ENCODE measurements around the gene SLC6A8. TPM values are rescaled to one million over a fixed set of nuclear protein-coding genes. Genes with fewer than 3 reads are reported as not detected.
"Not testable (repeated sequence)": the region's sequence is repeated elsewhere in the genome, so short reads cannot be mapped to it uniquely, and the experiment has no call there.

SLC6A8 gene
- total RNA-seq, 3 donors from 2014 or later: 214 to 313 (median 251) TPM

GRCh38 chrX:153692611-153693156 is 5.0 kb downstream of the SLC6A8 start:
- DNase-seq (peak in 1 of 3 donors; percentile 49), ATAC-seq (no peak)
- intact Hi-C loops (cut with DNase I, micrococcal nuclease): no loop called here
- no peaks in the 10 kb centered on the region for H3K9me3 ChIP-seq
- H3K36me3 ChIP-seq (ENCODE audit: low read depth): no peaks in the 10 kb centered on the region
- no peak overlapping the region for H3K4me3 ChIP-seq
- TF ChIP-seq, protein P1, sequence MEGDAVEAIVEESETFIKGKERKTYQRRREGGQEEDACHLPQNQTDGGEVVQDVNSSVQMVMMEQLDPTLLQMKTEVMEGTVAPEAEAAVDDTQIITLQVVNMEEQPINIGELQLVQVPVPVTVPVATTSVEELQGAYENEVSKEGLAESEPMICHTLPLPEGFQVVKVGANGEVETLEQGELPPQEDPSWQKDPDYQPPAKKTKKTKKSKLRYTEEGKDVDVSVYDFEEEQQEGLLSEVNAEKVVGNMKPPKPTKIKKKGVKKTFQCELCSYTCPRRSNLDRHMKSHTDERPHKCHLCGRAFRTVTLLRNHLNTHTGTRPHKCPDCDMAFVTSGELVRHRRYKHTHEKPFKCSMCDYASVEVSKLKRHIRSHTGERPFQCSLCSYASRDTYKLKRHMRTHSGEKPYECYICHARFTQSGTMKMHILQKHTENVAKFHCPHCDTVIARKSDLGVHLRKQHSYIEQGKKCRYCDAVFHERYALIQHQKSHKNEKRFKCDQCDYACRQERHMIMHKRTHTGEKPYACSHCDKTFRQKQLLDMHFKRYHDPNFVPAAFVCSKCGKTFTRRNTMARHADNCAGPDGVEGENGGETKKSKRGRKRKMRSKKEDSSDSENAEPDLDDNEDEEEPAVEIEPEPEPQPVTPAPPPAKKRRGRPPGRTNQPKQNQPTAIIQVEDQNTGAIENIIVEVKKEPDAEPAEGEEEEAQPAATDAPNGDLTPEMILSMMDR (IDR thresholded peaks at IDR 0.05): no peak
- no peaks in the 10 kb centered on the region for H3K4me1 ChIP-seq (ENCODE audit: low read depth)

DNA sequence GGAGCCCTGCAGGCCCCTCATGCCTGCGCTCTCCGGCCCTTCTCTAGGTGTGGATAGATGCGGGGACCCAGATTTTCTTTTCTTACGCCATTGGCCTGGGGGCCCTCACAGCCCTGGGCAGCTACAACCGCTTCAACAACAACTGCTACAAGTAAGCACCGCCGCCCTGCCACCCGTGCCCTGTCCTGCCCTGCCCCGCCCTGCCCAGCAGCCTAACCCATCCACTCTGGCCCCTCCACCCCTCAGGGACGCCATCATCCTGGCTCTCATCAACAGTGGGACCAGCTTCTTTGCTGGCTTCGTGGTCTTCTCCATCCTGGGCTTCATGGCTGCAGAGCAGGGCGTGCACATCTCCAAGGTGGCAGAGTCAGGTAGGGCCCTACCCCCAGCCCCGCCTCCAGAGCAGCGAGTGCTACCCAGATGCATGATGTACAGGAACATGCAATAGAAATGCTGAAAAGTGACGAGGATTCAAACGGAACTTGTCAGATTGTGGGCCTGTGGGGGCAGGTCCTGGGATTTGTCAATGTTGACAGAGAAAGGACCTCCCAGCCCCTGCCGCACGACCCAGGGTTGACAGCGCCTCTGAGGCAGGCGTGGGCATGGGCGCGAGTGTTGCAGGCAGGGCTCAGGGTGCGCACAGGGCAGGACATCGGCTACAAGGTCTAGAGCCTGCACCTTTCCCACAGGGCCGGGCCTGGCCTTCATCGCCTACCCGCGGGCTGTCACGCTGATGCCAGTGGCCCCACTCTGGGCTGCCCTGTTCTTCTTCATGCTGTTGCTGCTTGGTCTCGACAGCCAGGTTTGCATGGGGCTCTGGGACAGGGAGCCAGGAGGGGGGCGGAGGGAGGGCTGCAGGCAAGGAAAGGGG is 5.7 kb downstream of the SLC6A8 start:
- Histone ChIP-seq H3K4me3 (no peak overlapping the region), H3K36me3 (ENCODE audit: low read depth) (no peaks in the 10 kb centered on the region), H3K4me1 (ENCODE audit: low read depth) (peaks cover 2% of the 10 kb centered on the region), H3K9me3 (no peaks in the 10 kb centered on the region)
- ATAC-seq: no peak
- DNase-seq: peak in 1 of 3 donors; percentile 47
- intact Hi-C loops (cut with DNase I, micrococcal nuclease): no loop called here
- TF ChIP-seq, protein P1 (IDR thresholded peaks at IDR 0.05): no peak

DNA sequence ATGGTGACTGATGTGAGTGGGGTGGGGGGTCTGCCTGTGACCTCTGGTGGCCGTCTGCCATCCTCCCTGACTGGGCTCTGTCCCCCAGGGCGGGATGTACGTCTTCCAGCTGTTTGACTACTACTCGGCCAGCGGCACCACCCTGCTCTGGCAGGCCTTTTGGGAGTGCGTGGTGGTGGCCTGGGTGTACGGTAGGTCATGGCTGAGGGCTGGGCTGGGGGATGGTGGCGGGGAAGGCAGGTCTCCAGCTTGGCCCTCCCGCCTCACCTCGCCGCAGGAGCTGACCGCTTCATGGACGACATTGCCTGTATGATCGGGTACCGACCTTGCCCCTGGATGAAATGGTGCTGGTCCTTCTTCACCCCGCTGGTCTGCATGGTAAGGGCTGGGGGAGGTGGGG is 6.5 kb downstream of the SLC6A8 start:
- ATAC-seq; intact Hi-C loops (cut with DNase I, micrococcal nuclease): not testable (repeated sequence)

GRCh38 chrX:153694687-153695270 is 7.1 kb downstream of the SLC6A8 start:
- Histone ChIP-seq H3K36me3 (ENCODE audit: low read depth) (no peaks in the 10 kb centered on the region), H3K9me3 (no peaks in the 10 kb centered on the region), H3K4me1 (ENCODE audit: low read depth) (peaks cover 5% of the 10 kb centered on the region), H3K4me3 (no peak overlapping the region)
- TF ChIP-seq, protein P1 (IDR thresholded peaks at IDR 0.05): no peak
- intact Hi-C loops (cut with DNase I, micrococcal nuclease): no loop called here
- DNase-seq: no peak
- peak; percentile 27 for ATAC-seq

More for the DNA sequence above, 6.5 kb downstream of the SLC6A8 start:
- not testable (repeated sequence) for H3K9me3 ChIP-seq; H3K4me1 ChIP-seq (ENCODE audit: low read depth); H3K36me3 ChIP-seq (ENCODE audit: low read depth); DNase-seq; H3K4me3 ChIP-seq

- H3K36me3 ChIP-seq (ENCODE audit: low read depth): no peaks in the 10 kb centered on the region
- TF ChIP-seq, protein P1 (IDR thresholded peaks at IDR 0.05): no peak
- peaks cover 9% of the 10 kb centered on the region for H3K4me1 ChIP-seq (ENCODE audit: low read depth)
- H3K4me3 ChIP-seq: no peak overlapping the region
- intact Hi-C loops (cut with DNase I, micrococcal nuclease): no loop called here
- ATAC-seq (no peak), DNase-seq (no peak)
- H3K9me3 ChIP-seq: no peaks in the 10 kb centered on the region
Observed at GRCh38 chrX:153696100-153696499, 8.4 kb downstream of the SLC6A8 start.

GRCh38 chrX:153696538-153696937 is 8.8 kb downstream of the SLC6A8 start:
- H3K4me1 ChIP-seq (ENCODE audit: low read depth); H3K4me3 ChIP-seq; intact Hi-C loops (cut with DNase I, micrococcal nuclease); ATAC-seq; H3K9me3 ChIP-seq; DNase-seq; H3K36me3 ChIP-seq (ENCODE audit: low read depth): not testable (repeated sequence)

- intact Hi-C loops (cut with DNase I, micrococcal nuclease); H3K4me1 ChIP-seq (ENCODE audit: low read depth); ATAC-seq; H3K36me3 ChIP-seq (ENCODE audit: low read depth); H3K4me3 ChIP-seq; DNase-seq; H3K9me3 ChIP-seq: not testable (repeated sequence)
Observed at GRCh38 chrX:153696986-153697722, 9.4 kb downstream of the SLC6A8 start.

Measured in mucosa of descending colon (tissue), 3 donors.